ENCODE measurements around the gene PIK3R4.

The PIK3R4 gene

DNA sequence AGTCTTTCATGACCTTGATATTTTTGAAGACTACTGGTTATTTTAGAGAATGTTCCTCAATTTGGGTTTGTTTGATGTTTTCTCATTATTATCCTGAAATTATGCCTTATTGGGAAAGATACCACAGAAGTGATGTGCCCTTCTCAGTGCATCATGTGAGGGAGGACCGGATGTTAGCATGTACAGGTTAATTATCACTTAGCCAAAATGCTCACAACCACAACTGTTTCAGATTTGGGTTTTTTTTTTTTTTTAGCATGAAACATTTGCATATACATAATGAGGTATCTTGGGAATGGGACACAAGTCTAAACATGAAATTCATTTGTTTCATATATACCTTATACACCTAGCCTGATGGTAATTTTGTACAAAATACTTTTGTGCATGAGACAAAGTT lies 59.8 kb downstream of the PIK3R4 start:
- no peak for DNase-seq (ENCODE audit: low read depth)
- no peak overlapping the region for H3K4me3 ChIP-seq (replicated peaks; ENCODE audit: low read depth, low read length)
- TF ChIP-seq, protein P1, sequence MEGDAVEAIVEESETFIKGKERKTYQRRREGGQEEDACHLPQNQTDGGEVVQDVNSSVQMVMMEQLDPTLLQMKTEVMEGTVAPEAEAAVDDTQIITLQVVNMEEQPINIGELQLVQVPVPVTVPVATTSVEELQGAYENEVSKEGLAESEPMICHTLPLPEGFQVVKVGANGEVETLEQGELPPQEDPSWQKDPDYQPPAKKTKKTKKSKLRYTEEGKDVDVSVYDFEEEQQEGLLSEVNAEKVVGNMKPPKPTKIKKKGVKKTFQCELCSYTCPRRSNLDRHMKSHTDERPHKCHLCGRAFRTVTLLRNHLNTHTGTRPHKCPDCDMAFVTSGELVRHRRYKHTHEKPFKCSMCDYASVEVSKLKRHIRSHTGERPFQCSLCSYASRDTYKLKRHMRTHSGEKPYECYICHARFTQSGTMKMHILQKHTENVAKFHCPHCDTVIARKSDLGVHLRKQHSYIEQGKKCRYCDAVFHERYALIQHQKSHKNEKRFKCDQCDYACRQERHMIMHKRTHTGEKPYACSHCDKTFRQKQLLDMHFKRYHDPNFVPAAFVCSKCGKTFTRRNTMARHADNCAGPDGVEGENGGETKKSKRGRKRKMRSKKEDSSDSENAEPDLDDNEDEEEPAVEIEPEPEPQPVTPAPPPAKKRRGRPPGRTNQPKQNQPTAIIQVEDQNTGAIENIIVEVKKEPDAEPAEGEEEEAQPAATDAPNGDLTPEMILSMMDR (IDR thresholded peaks at IDR 0.05; ENCODE audit: low read length, missing control alignments), result no peak

DNA sequence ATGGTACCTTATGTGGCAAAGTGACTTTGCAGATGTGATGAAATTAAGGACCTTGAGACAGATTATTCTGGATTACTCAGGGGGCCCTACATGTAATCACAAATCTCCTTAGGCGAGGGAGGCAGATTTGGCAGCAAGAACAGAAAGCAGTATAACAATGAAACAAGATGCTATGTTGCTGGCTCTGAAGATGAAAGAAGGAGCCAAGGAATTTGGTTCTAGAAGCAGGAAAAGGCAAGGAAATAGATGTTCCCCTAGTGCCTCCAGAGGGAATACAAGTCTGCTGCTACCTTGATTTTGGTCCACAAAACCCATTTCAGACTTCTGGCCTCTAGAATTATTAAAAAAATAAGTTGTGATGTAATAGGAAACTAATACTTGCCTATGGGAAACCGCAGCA lies 64.5 kb downstream of the PIK3R4 start:
- H3K4me3 ChIP-seq (replicated peaks; ENCODE audit: low read depth, low read length), result no peak overlapping the region
- TF ChIP-seq, protein P1 (IDR thresholded peaks at IDR 0.05; ENCODE audit: low read length, missing control alignments), result no peak
- peak; percentile 13 for DNase-seq (ENCODE audit: low read depth)

DNA sequence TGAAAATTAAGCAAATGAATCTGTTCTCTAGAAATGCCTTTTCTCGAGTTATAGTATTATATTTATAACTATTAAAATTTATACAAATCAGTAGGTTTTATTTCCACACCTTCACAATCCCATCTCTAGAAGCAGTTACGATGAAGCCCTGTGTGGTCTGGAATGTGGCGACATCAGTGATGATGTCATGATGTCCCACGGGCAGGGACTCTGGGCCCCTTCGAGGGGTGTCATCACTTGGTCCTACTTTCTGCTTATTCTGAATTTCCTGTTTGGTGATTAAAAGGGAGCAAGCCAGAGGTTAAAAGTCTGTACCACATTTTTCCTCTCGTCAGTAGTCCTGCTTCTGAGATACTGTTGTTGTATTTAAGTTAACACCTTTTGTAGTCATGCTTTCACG lies 67.4 kb downstream of the PIK3R4 start:
- no peak overlapping the region for H3K4me3 ChIP-seq (replicated peaks; ENCODE audit: low read depth, low read length)
- peak; percentile 10 for DNase-seq (ENCODE audit: low read depth)
- TF ChIP-seq, protein P1 (IDR thresholded peaks at IDR 0.05; ENCODE audit: low read length, missing control alignments), result no peak

DNA sequence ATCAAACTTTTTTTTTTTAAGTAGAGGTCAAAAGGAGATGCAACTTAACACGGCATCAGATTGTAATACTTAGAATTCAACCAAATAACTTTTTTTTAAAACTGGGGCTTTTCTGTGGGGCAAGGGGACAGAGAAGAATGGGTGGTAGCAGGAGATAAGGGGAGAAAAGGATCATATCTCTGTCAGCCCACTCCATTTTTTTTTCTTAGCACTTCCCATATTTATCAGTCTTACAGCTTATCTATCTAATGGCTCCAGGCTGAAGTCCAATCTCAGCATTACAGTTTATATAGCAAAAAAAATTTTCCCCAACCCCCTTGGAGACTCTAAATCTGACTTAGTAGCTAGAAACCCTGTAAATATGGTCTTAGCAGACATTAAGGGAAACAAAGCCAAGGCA lies 69.3 kb downstream of the PIK3R4 start:
- no peak for DNase-seq (ENCODE audit: low read depth)
- no peak overlapping the region for H3K4me3 ChIP-seq (replicated peaks; ENCODE audit: low read depth, low read length)
- TF ChIP-seq, protein P1 (IDR thresholded peaks at IDR 0.05; ENCODE audit: low read length, missing control alignments), result no peak

DNA sequence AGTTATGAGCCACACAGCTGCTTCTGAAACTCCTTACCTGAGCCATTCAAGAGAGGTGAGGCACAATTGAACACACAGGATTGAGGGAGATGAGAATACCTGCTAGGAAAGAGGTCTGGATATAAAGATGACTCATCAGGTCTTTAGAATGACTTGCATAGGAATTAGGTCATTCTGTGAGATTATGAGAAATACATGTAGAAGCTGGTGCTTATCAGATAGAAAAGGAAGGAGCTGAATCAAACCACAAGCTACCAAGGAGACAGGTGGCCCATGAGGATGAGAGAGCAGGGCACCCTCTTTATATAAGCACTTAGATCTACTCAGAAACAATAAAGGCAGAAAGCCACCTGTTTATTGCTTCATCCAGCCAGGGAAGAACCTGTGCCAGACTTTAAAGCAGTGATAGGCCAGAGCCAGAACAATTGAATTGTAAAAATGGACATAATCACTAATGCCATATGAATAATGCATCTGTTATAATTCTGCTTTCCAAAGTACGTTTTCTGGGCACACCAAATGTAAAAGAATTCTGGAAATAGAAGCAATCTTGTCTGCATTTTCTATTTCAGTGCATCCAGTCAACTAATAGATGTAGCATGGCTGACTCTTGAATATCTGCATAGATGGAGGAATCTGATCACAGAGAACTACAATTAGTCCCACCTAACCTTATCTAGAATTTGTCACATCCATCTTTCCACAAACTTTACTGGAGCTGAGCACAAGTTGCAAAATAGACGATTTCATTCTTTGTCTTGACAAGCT lies 74.9 kb downstream of the PIK3R4 start:
- TF ChIP-seq, protein P1 (IDR thresholded peaks at IDR 0.05; ENCODE audit: low read length, missing control alignments), result no peak
- no peak overlapping the region for H3K4me3 ChIP-seq (replicated peaks; ENCODE audit: low read depth, low read length)
- DNase-seq (ENCODE audit: low read depth), result no peak

DNA sequence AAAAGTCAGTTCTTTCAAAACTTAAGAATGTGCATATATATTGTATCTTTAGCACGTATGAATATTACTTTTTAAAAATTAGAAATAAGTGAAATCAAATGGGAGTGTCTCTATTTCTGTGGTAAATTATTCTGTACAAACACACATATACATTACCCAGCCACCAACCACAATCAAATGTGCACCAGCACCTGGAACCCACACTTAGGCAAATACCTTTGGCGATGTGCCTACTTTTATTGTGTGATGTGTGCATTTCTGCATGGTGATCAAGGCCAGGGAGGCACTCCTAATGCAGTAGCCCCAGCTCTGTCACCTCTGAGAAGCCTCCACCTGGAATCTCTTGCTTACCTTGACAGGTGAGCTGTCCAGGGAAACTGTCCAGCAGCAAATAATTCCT lies 76.9 kb downstream of the PIK3R4 start:
- H3K4me3 ChIP-seq (replicated peaks; ENCODE audit: low read depth, low read length), result no peak overlapping the region
- TF ChIP-seq, protein P1 (IDR thresholded peaks at IDR 0.05; ENCODE audit: low read length, missing control alignments), result no peak
- no peak for DNase-seq (ENCODE audit: low read depth)

DNA sequence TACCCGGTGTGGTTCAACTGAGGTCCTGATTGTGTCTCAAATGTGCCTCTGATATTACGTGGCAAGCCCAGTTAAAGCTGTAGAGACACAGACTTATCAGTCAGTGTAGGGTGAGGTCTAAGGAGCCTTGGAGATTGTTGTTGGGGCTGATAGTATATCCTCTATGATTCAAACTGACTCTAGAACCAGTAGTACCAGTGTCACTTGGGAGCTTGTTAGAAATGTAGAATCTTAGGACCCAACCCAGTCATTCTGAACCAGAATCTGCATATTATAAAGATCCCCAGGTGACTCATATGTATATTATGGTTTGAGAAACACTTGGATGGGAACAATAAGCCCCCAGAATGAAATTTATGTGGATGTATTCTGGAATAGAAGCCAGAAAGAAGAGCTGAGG lies 83.5 kb downstream of the PIK3R4 start:
- H3K4me3 ChIP-seq (replicated peaks; ENCODE audit: low read depth, low read length), result no peak overlapping the region
- TF ChIP-seq, protein P1 (IDR thresholded peaks at IDR 0.05; ENCODE audit: low read length, missing control alignments), result no peak
- no peak for DNase-seq (ENCODE audit: low read depth)

Data from fibroblast of pulmonary artery (primary cell).